ENCODE results near the gene CRTC2. TPM values are rescaled to one million over a fixed set of nuclear protein-coding genes. Genes with fewer than 3 reads are reported as not detected.

Gene CRTC2
- total and polyA plus RNA-seq, 9 of the 15 experiments (the other 6 are each of a cell fraction or from before 2014, with no cell fraction given): 2.7 to 26.4 (median 10.2) TPM

DNA sequence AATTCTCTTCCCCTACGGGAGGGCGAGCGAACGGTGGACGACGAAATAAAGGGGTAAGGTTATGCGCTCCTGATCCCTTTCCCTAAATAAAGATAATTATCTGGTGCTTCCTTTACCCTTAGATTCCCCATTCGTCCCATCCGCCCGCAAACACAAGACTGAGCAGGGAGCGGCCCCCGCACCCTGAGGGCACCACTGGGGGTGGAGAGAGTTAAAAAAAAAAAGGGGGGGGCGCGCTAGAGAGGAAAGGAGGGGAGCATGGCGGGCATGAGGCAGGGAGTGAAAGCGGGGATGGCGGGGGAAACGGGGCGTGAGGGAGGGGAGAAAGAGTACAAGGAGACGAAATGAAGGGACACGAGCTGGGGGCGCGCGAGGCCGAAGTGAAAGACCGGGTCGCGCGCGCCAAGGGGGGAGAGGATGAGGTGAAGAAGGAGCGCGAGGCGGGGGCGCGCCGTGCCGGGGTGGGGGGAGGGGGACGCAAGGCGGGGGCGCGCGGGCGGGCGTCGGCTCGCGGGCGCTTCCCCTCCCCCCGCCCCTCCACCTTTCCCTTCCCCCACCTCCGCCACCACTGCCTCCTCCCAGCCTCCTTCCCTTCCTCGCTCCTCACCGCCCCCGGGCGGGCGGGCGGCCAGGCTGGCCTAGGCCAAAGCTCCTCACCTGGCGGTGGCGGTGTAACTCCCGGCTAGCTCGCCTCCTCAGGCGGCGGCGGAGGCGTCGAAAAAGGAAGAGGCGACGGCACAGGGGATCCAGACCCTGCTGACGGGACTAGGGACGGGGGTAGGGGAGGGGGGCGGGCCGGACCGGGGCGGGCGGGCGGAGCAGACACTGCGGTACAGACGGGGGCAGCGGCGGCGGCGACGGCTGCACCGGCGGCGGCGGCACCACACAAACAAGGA lies 36.1 kb downstream of the CRTC2 start (continued):
- TF ChIP-seq ETS2 (tag; IDR thresholded peaks at IDR 0.05; ENCODE audit: borderline replicate concordance, poor library complexity, severe bottlenecking) (no peak), ZNF311 (CRISPR knock-in tag; IDR thresholded peaks at IDR 0.05) (no peak), ZNF561 (CRISPR knock-in tag; conservative IDR thresholded peaks at IDR 0.05) (no peak), DDX20 (tag; IDR thresholded peaks at IDR 0.05; ENCODE audit: low read depth) (no peak), SMARCC2 (IDR thresholded peaks at IDR 0.05; ENCODE audit: low read depth) (no peak), NRF1 (conservative IDR thresholded peaks at IDR 0.05 in 1 of 2, IDR thresholded peaks at IDR 0.05 in 1 of 2) (no peak), TARDBP (IDR thresholded peaks at IDR 0.05) (no peak), ELF1 (tag; IDR thresholded peaks at IDR 0.05) (peak; percentile 12; the same call in 1 of the 2 replicates), PRPF4 (IDR thresholded peaks at IDR 0.05; ENCODE audit: insufficient read depth, low read depth, low read length, poor library complexity, severe bottlenecking) (peak; percentile 90), ZNF347 (CRISPR knock-in tag; IDR thresholded peaks at IDR 0.05; ENCODE audit: low read depth) (no peak), HNRNPLL (IDR thresholded peaks at IDR 0.05; ENCODE audit: low read depth, low read length, poor library complexity, severe bottlenecking) (no peak), POLR2G (IDR thresholded peaks at IDR 0.05; ENCODE audit: low read depth, low read length) (peak; percentile 91), PYGO2 (tag; IDR thresholded peaks at IDR 0.05) (no peak), SRSF9 (IDR thresholded peaks at IDR 0.05; ENCODE audit: borderline replicate concordance, low read depth, low read length) (no peak), CAMTA2 (CRISPR knock-in tag; conservative IDR thresholded peaks at IDR 0.05) (no peak), ZNF134 (CRISPR knock-in tag; conservative IDR thresholded peaks at IDR 0.05) (no peak), ZNF146 (CRISPR knock-in tag; IDR thresholded peaks at IDR 0.05; ENCODE audit: unreplicated experiment) (no peak), ZNF217 (CRISPR knock-in tag; IDR thresholded peaks at IDR 0.05) (no peak), BCOR (IDR thresholded peaks at IDR 0.05) (no peak)
- TF ChIP-seq, protein P1, sequence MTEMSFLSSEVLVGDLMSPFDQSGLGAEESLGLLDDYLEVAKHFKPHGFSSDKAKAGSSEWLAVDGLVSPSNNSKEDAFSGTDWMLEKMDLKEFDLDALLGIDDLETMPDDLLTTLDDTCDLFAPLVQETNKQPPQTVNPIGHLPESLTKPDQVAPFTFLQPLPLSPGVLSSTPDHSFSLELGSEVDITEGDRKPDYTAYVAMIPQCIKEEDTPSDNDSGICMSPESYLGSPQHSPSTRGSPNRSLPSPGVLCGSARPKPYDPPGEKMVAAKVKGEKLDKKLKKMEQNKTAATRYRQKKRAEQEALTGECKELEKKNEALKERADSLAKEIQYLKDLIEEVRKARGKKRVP (CRISPR knock-in tag; IDR thresholded peaks at IDR 0.05): no peak
- TF ChIP-seq, protein P2, sequence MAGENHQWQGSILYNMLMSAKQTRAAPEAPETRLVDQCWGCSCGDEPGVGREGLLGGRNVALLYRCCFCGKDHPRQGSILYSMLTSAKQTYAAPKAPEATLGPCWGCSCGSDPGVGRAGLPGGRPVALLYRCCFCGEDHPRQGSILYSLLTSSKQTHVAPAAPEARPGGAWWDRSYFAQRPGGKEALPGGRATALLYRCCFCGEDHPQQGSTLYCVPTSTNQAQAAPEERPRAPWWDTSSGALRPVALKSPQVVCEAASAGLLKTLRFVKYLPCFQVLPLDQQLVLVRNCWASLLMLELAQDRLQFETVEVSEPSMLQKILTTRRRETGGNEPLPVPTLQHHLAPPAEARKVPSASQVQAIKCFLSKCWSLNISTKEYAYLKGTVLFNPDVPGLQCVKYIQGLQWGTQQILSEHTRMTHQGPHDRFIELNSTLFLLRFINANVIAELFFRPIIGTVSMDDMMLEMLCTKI (IDR thresholded peaks at IDR 0.05; ENCODE audit: partially characterized antibody): no peak
- TF ChIP-seq, protein P3, sequence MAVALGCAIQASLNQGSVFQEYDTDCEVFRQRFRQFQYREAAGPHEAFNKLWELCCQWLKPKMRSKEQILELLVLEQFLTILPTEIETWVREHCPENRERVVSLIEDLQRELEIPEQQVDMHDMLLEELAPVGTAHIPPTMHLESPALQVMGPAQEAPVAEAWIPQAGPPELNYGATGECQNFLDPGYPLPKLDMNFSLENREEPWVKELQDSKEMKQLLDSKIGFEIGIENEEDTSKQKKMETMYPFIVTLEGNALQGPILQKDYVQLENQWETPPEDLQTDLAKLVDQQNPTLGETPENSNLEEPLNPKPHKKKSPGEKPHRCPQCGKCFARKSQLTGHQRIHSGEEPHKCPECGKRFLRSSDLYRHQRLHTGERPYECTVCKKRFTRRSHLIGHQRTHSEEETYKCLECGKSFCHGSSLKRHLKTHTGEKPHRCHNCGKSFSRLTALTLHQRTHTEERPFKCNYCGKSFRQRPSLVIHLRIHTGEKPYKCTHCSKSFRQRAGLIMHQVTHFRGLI (CRISPR knock-in tag; IDR thresholded peaks at IDR 0.05): no peak
- TF ChIP-seq, protein P4, sequence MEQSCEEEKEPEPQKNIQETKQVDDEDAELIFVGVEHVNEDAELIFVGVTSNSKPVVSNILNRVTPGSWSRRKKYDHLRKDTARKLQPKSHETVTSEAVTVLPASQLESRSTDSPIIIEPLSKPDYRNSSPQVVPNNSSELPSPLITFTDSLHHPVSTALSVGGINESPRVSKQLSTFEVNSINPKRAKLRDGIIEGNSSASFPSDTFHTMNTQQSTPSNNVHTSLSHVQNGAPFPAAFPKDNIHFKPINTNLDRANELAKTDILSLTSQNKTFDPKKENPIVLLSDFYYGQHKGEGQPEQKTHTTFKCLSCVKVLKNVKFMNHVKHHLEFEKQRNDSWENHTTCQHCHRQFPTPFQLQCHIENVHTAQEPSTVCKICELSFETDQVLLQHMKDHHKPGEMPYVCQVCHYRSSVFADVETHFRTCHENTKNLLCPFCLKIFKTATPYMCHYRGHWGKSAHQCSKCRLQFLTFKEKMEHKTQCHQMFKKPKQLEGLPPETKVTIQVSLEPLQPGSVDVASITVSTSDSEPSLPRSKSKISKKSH (CRISPR knock-in tag; IDR thresholded peaks at IDR 0.05): no peak

Measured in K562 (cell line).